Neuronal stem cell (in vitro differentiated cells): ENCODE measurements around the gene ZBTB48.

Source experiments
- DNase-seq: peaks from one replicate; pipeline ENCODE4 v3.0.0-alpha.2; 2013; ENCODE audit warnings: low spot score
- H2AFZ ChIP-seq: one replicate; pipeline ENCODE4 v1.6.1; 2013; ENCODE audit warnings: mild to moderate bottlenecking, low read length, inconsistent platforms
- H2AK5ac ChIP-seq: 2 replicates; pipeline ENCODE4 v1.6.1; 2013; ENCODE audit warnings: low read depth, mild to moderate bottlenecking, inconsistent platforms, low read length, moderate library complexity, mixed read lengths
- H2BK120ac ChIP-seq: 2 replicates; pipeline ENCODE4 v1.6.1; 2013; ENCODE audit warnings: low read depth, mild to moderate bottlenecking, inconsistent platforms, low read length, moderate library complexity, mixed read lengths
- H2BK12ac ChIP-seq: one replicate; pipeline ENCODE4 v1.6.1; 2013; ENCODE audit warnings: low read length, inconsistent platforms
- H2BK15ac ChIP-seq: 2 replicates; pipeline ENCODE4 v1.6.1; 2013; ENCODE audit warnings: mild to moderate bottlenecking, low read length, inconsistent platforms, mixed read lengths
- H2BK5ac ChIP-seq: one replicate; pipeline ENCODE4 v1.6.1; 2013; ENCODE audit warnings: inconsistent platforms, mild to moderate bottlenecking, low read length, moderate library complexity
- H3K14ac ChIP-seq: one replicate; pipeline ENCODE4 v1.6.1; 2013; ENCODE audit warnings: low read length, inconsistent platforms
- H3K18ac ChIP-seq: 2 replicates; pipeline ENCODE4 v1.6.1; 2013; ENCODE audit warnings: low read length, inconsistent platforms
- H3K23ac ChIP-seq: 2 replicates; pipeline ENCODE4 v1.6.1; 2013; ENCODE audit warnings: low read depth, mild to moderate bottlenecking, mixed read lengths, low read length, inconsistent platforms; ENCODE audit not compliant: poor library complexity
- H3K27ac ChIP-seq: replicated peaks from 3 replicates; pipeline ENCODE4 v1.5.1; 2013; ENCODE audit warnings: low read length, inconsistent platforms
- H3K27me3 ChIP-seq, 3 experiments: 2 replicates each; pipeline ENCODE4 v1.6.1; 2013; ENCODE audit warnings: low read length in 3 of 3, mild to moderate bottlenecking in 2 of 3, inconsistent platforms in 1 of 3, low read depth in 1 of 3, mixed read lengths in 1 of 3, moderate library complexity in 1 of 3; ENCODE audit not compliant: control insufficient read depth in 3 of 3, insufficient read depth in 3 of 3
- H3K36me3 ChIP-seq, 2 donors: replicated peaks in 1 of 2; 2 replicates each; pipeline ENCODE4 v1.6.1; 2013; ENCODE audit warnings: low read length in 2 of 2; ENCODE audit not compliant: control insufficient read depth in 2 of 2, insufficient read depth in 2 of 2
- H3K4ac ChIP-seq: 2 replicates; pipeline ENCODE4 v1.6.1; 2013; ENCODE audit warnings: inconsistent platforms, mild to moderate bottlenecking, low read length, moderate library complexity
- H3K4me1 ChIP-seq, 2 donors: 1 replicate in 1 of 2; 2 replicates in 1 of 2; pipeline ENCODE4 v1.6.1; 2013; ENCODE audit warnings: low read length in 2 of 2, low read depth in 1 of 2; ENCODE audit not compliant: control insufficient read depth in 2 of 2, insufficient read depth in 1 of 2
- H3K4me2 ChIP-seq: one replicate; pipeline ENCODE4 v1.6.1; 2013; ENCODE audit warnings: mild to moderate bottlenecking, low read length, inconsistent platforms; ENCODE audit not compliant: insufficient read depth, poor library complexity, severe bottlenecking
- H3K4me3 ChIP-seq, 2 donors: 2 replicates each; pipeline ENCODE4 v1.5.1; 2013; ENCODE audit warnings: low read length in 2 of 2, mild to moderate bottlenecking in 2 of 2, inconsistent platforms in 1 of 2, moderate library complexity in 1 of 2
- H3K79me1 ChIP-seq: one replicate; pipeline ENCODE4 v1.6.1; 2013; ENCODE audit warnings: low read depth, mild to moderate bottlenecking, inconsistent platforms, low read length, moderate library complexity
- H3K9ac ChIP-seq: one replicate; pipeline ENCODE4 v1.6.1; 2013; ENCODE audit warnings: mild to moderate bottlenecking, low read depth, low read length, inconsistent platforms; ENCODE audit not compliant: poor library complexity
- H3K9me3 ChIP-seq, 2 donors: replicated peaks in 1 of 2; 2 replicates each; pipeline versions ENCODE3 to v1.6.1; 2013; ENCODE audit warnings: low read length in 2 of 2, mild to moderate bottlenecking in 2 of 2, inconsistent platforms in 1 of 2, low read depth in 1 of 2, mixed read lengths in 1 of 2, moderate library complexity in 1 of 2; ENCODE audit not compliant: control insufficient read depth in 2 of 2, insufficient read depth in 1 of 2
- H4K8ac ChIP-seq: one replicate; pipeline ENCODE4 v1.6.1; 2013; ENCODE audit warnings: low read depth, mild to moderate bottlenecking, inconsistent platforms, low read length, moderate library complexity
- H4K91ac ChIP-seq: one replicate; pipeline ENCODE4 v1.6.1; 2013; ENCODE audit warnings: low read length, low read depth, mild to moderate bottlenecking, inconsistent platforms; ENCODE audit not compliant: poor library complexity
- WGBS, 2 donors: extraction: QIAGEN DNeasy Blood & Tissue Kit; methylation state at CpG; one replicate each; pipeline ENCODE4 v1.1.7; 2013; ENCODE audit warnings: missing lambda C conversion rate in 2 of 2, mixed read lengths in 1 of 2; ENCODE audit not compliant: insufficient read length in 2 of 2, insufficient replicate concordance in 1 of 2; ENCODE audit errors: extremely low coverage in 2 of 2; 5-methylcytosine and 5-hydroxymethylcytosine counted together

ZBTB48 gene

GRCh38 chr1:6580119-6580592, 362 bp downstream of the ZBTB48 start:
- Histone ChIP-seq H2AK5ac (peak overlapping the region; percentile 42), H3K79me1 (peaks cover 15% of the 10 kb centered on the region), H3K4me1 (peaks cover 14 to 27% of the 10 kb centered on the region in 2 donors), H3K4ac (no peak overlapping the region), H4K91ac (no peak overlapping the region), H3K23ac (peak overlapping the region; percentile 98), H3K14ac (peak overlapping the region; percentile 71), H3K18ac (peak overlapping the region; percentile 98), H2AFZ (peak overlapping the region; percentile 90), H2BK120ac (peak overlapping the region; percentile 40), H2BK12ac (no peak overlapping the region), H3K27me3 (no peaks in the 10 kb centered on the region), H2BK15ac (no peak overlapping the region), H3K36me3 (peaks cover 6 to 18% of the 10 kb centered on the region in 2 donors), H3K9me3 (no peaks in the 10 kb centered on the region), H3K27ac (no peak overlapping the region), H3K9ac (peak overlapping the region; percentile 97), H3K4me2 (peak overlapping the region; percentile 77), H4K8ac (no peak overlapping the region), H2BK5ac (peak overlapping the region; percentile 83), H3K4me3 (peak overlapping the region; percentile 69 to 83)
- WGBS, 2 donors: no CpG with 5 or more reads among the region's 30 CpGs
- DNase-seq: no peak

- Histone ChIP-seq H2AFZ (no peak overlapping the region), H2BK120ac (peak overlapping the region; percentile 40), H3K9me3 (no peaks in the 10 kb centered on the region), H3K4ac (no peak overlapping the region), H3K18ac (peak overlapping the region; percentile 36), H3K4me2 (peak overlapping the region; percentile 77), H3K36me3 (peaks cover 6 to 18% of the 10 kb centered on the region in 2 donors), H3K14ac (no peak overlapping the region), H2AK5ac (no peak overlapping the region), H4K8ac (no peak overlapping the region), H3K79me1 (peaks cover 15% of the 10 kb centered on the region), H3K9ac (no peak overlapping the region), H2BK15ac (no peak overlapping the region), H3K27ac (no peak overlapping the region), H4K91ac (no peak overlapping the region), H3K4me1 (peaks cover 14 to 27% of the 10 kb centered on the region in 2 donors), H3K4me3 (peak overlapping the region; percentile 69 to 83), H3K23ac (peak overlapping the region; percentile 61), H2BK12ac (no peak overlapping the region), H3K27me3 (no peaks in the 10 kb centered on the region), H2BK5ac (no peak overlapping the region)
- no peak for DNase-seq
- WGBS, 2 donors: no CpG with 5 or more reads among the region's 19 CpGs
Observed at GRCh38 chr1:6580593-6581409, 1.0 kb downstream of the ZBTB48 start.

- Histone ChIP-seq H3K23ac (no peak overlapping the region), H2BK15ac (no peak overlapping the region), H3K14ac (no peak overlapping the region), H3K9me3 (no peaks in the 10 kb centered on the region), H3K27me3 (no peaks in the 10 kb centered on the region), H3K4me2 (no peak overlapping the region), H3K9ac (no peak overlapping the region), H4K91ac (no peak overlapping the region), H2BK5ac (no peak overlapping the region), H3K18ac (no peak overlapping the region), H2AFZ (no peak overlapping the region), H2BK12ac (no peak overlapping the region), H3K4me1 (peaks cover 14 to 27% of the 10 kb centered on the region in 2 donors), H3K79me1 (peaks cover 20% of the 10 kb centered on the region), H3K36me3 (peaks cover 6 to 18% of the 10 kb centered on the region in 2 donors), H3K27ac (no peak overlapping the region), H3K4ac (no peak overlapping the region), H4K8ac (no peak overlapping the region), H3K4me3 (peak overlapping the region in 1 of 2 donors; percentile 6), H2BK120ac (no peak overlapping the region), H2AK5ac (no peak overlapping the region)
- DNase-seq: no peak
- WGBS, 2 donors: no CpG with 5 or more reads among the region's 10 CpGs
Observed at GRCh38 chr1:6581561-6582305, 1.9 kb downstream of the ZBTB48 start.

GRCh38 chr1:6582370-6582769, 2.6 kb downstream of the ZBTB48 start:
- Histone ChIP-seq H3K4ac (no peak overlapping the region), H3K4me3 (no peak overlapping the region), H2BK12ac (no peak overlapping the region), H3K14ac (no peak overlapping the region), H3K18ac (no peak overlapping the region), H3K9ac (no peak overlapping the region), H4K8ac (no peak overlapping the region), H3K4me2 (no peak overlapping the region), H3K23ac (no peak overlapping the region), H3K4me1 (peaks cover 14 to 27% of the 10 kb centered on the region in 2 donors), H3K79me1 (peaks cover 20% of the 10 kb centered on the region), H3K36me3 (peaks cover 6 to 23% of the 10 kb centered on the region in 2 donors), H2BK5ac (no peak overlapping the region), H2AFZ (no peak overlapping the region), H2BK15ac (no peak overlapping the region), H4K91ac (no peak overlapping the region), H3K27me3 (no peaks in the 10 kb centered on the region), H2AK5ac (no peak overlapping the region), H3K27ac (no peak overlapping the region), H2BK120ac (no peak overlapping the region), H3K9me3 (no peaks in the 10 kb centered on the region)
- DNase-seq: no peak
- WGBS, 2 donors: no CpG with 5 or more reads among the region's 1 CpG
